CD4-positive, alpha-beta T cell treated with Interleukin-12 subunit alpha and Interleukin-12 subunit beta, for 1 hour (primary cell): Measurements from ENCODE around the gene SAMD4A.

Source experiments
- DNase-seq: peaks from one replicate; pipeline ENCODE4 v3.0.0-alpha.2; 2020

SAMD4A gene

GRCh38 chr14:54638135-54638446 is 71.2 kb downstream of the SAMD4A start:
- DNase-seq, result no peak

GRCh38 chr14:54639611-54640010 is 72.7 kb downstream of the SAMD4A start:
- no peak for DNase-seq

GRCh38 chr14:54640506-54640905 is 73.6 kb downstream of the SAMD4A start:
- no peak for DNase-seq

- DNase-seq, result no peak
Measured at GRCh38 chr14:54642121-54642520, 75.2 kb downstream of the SAMD4A start.

GRCh38 chr14:54642801-54643695 is 76.1 kb downstream of the SAMD4A start:
- peak; percentile 46 for DNase-seq

GRCh38 chr14:54643696-54644176 is 76.8 kb downstream of the SAMD4A start:
- DNase-seq, result no peak

GRCh38 chr14:54645639-54646038 is 78.7 kb downstream of the SAMD4A start:
- DNase-seq, result no peak

- no peak for DNase-seq
Measured at GRCh38 chr14:54646626-54647025, 79.7 kb downstream of the SAMD4A start.

GRCh38 chr14:54647378-54647777 is 80.5 kb downstream of the SAMD4A start:
- no peak for DNase-seq

GRCh38 chr14:54649056-54649455 is 82.1 kb downstream of the SAMD4A start:
- no peak for DNase-seq

GRCh38 chr14:54650331-54650958 is 83.5 kb downstream of the SAMD4A start:
- DNase-seq, result no peak

- DNase-seq, result no peak
Measured at GRCh38 chr14:54650959-54651351, 84.0 kb downstream of the SAMD4A start.

- no peak for DNase-seq
Measured at GRCh38 chr14:54651649-54652048, 84.7 kb downstream of the SAMD4A start.

- no peak for DNase-seq
Measured at GRCh38 chr14:54652188-54652587, 85.3 kb downstream of the SAMD4A start.

GRCh38 chr14:54652605-54653052 is 85.7 kb downstream of the SAMD4A start:
- no peak for DNase-seq

- DNase-seq, result no peak
Measured at GRCh38 chr14:54653712-54654469, 87.0 kb downstream of the SAMD4A start.

- no peak for DNase-seq
Measured at GRCh38 chr14:54654605-54655004, 87.7 kb downstream of the SAMD4A start.

GRCh38 chr14:54658836-54659235 is 91.9 kb downstream of the SAMD4A start:
- no peak for DNase-seq

- DNase-seq, result no peak
Measured at GRCh38 chr14:54659365-54659764, 92.4 kb downstream of the SAMD4A start.

- DNase-seq, result no peak
Measured at GRCh38 chr14:54660604-54661111, 93.7 kb downstream of the SAMD4A start.

GRCh38 chr14:54662491-54663133 is 95.7 kb downstream of the SAMD4A start:
- no peak for DNase-seq

GRCh38 chr14:54664961-54665360 is 98.0 kb downstream of the SAMD4A start:
- DNase-seq, result no peak

GRCh38 chr14:54665946-54666345 is 99.0 kb downstream of the SAMD4A start:
- no peak for DNase-seq
